Measurements from ENCODE around the gene ZDHHC11B.
A peak's percentile ranks its signal among the peaks of the same experiment; 100 is the strongest.

ZDHHC11B gene

GRCh38 chr5:669111-669841 lies 115.3 kb downstream of the ZDHHC11B start:
- ChIA-PET CTCF (interaction anchor here (0.8 to 7.0 kb wide), 6 partner anchors 11 to 234 kb away, joined by 3 to 138 read pairs (median 6); no protein-coding TSS in a partner anchor), POLR2A (interaction anchor here (1.4 kb wide), 1 partner anchor 234 kb away, joined by 3 read pairs; no protein-coding TSS in a partner anchor)
- DNase-seq (ENCODE audit: low read depth, low spot score), result no peak
- H3K4me3 ChIP-seq (ENCODE audit: low read depth, low read length), result no peak overlapping the region
- peak; percentile 82 for TF ChIP-seq CTCF (IDR thresholded peaks at IDR 0.05; ENCODE audit: insufficient read depth, low read length, missing control alignments)

- CTCF ChIA-PET, result interaction anchor here (0.7 to 7.0 kb wide), 5 partner anchors 10 to 235 kb away, joined by 3 to 138 read pairs (median 9); no protein-coding TSS in a partner anchor
- H3K4me3 ChIP-seq (ENCODE audit: low read depth, low read length), result no peak overlapping the region
- no peak for TF ChIP-seq CTCF (IDR thresholded peaks at IDR 0.05; ENCODE audit: insufficient read depth, low read length, missing control alignments)
- DNase-seq (ENCODE audit: low read depth, low spot score), result no peak
- POLR2A ChIA-PET, result no interaction called here
Measured at GRCh38 chr5:668283-668995, 116.1 kb downstream of the ZDHHC11B start.

- POLR2A ChIA-PET, result interaction anchor here (0.7 kb wide), 1 partner anchor 27 kb away, joined by 3 read pairs; no protein-coding TSS in a partner anchor
- CTCF ChIA-PET, result interaction anchor here (0.7 to 1.4 kb wide), 2 partner anchors 235 to 237 kb away, joined by 5 read pairs; no protein-coding TSS in a partner anchor
Measured at GRCh38 chr5:666816-667498, 117.6 kb downstream of the ZDHHC11B start.

GRCh38 chr5:665956-666711 lies 118.4 kb downstream of the ZDHHC11B start:
- no peak overlapping the region for H3K4me3 ChIP-seq (ENCODE audit: low read depth, low read length)
- ChIA-PET POLR2A (interaction anchor here (0.7 kb wide), 1 partner anchor 26 kb away, joined by 3 read pairs; no protein-coding TSS in a partner anchor), CTCF (interaction anchor here (0.7 to 1.4 kb wide), 2 partner anchors 236 to 237 kb away, joined by 5 read pairs; no protein-coding TSS in a partner anchor)
- no peak for DNase-seq (ENCODE audit: low read depth, low spot score)
- TF ChIP-seq CTCF (IDR thresholded peaks at IDR 0.05; ENCODE audit: insufficient read depth, low read length, missing control alignments), result no peak

More at GRCh38 chr5:666816-667498, 117.6 kb downstream of the ZDHHC11B start:
- DNase-seq (ENCODE audit: low read depth, low spot score), result no peak
- TF ChIP-seq CTCF (IDR thresholded peaks at IDR 0.05; ENCODE audit: insufficient read depth, low read length, missing control alignments), result no peak
- no peak overlapping the region for H3K4me3 ChIP-seq (ENCODE audit: low read depth, low read length)

- H3K4me3 ChIP-seq (ENCODE audit: low read depth, low read length), result no peak overlapping the region
- ChIA-PET CTCF (no interaction called here), POLR2A (no interaction called here)
- no peak for TF ChIP-seq CTCF (IDR thresholded peaks at IDR 0.05; ENCODE audit: insufficient read depth, low read length, missing control alignments)
- DNase-seq (ENCODE audit: low read depth, low spot score), result no peak
Measured at GRCh38 chr5:665541-665955, 119.0 kb downstream of the ZDHHC11B start.

All from AG04449 (cell line).